Stimulated activated naive CD8-positive, alpha-beta T cell treated with anti-CD3 and anti-CD28 coated beads, Interleukin-15, amount 100 ng/mL, for 72 hours (primary cell): ENCODE data around the gene GPC1.
A peak's percentile ranks its signal among the peaks of the same experiment; 100 is the strongest.

Experiments used
- ATAC-seq: fragments of 150-1000 bp; cut with Tn5 transposase; 2 replicates; pipeline ENCODE4 v1.10.0; 2021; ENCODE audit warnings: mild to moderate bottlenecking, moderate library complexity
- DNase-seq, 2 donors: peaks; one replicate each; pipeline ENCODE4 v3.0.0; 2021 to 2022
- H3K27ac Mint-ChIP-seq, 2 donors: one replicate each; pipeline ENCODE4 v1.8.0; 2022; ENCODE audit warnings: mild to moderate bottlenecking in 2 of 2, mixed read lengths in 2 of 2, moderate library complexity in 2 of 2
- H3K27me3 Mint-ChIP-seq: one replicate; pipeline ENCODE4 v1.8.0; 2022; ENCODE audit warnings: mixed read lengths
- H3K4me1 Mint-ChIP-seq: one replicate; pipeline ENCODE4 v1.8.0; 2022; ENCODE audit warnings: mild to moderate bottlenecking, mixed read lengths
- H3K4me3 Mint-ChIP-seq, 2 donors: one replicate each; pipeline ENCODE4 v1.8.0; 2022; ENCODE audit warnings: mild to moderate bottlenecking in 2 of 2, mixed read lengths in 2 of 2, moderate library complexity in 1 of 2
- H3K9me3 Mint-ChIP-seq, 2 donors: one replicate each; pipeline ENCODE4 v1.8.0; 2022; ENCODE audit warnings: mixed read lengths in 2 of 2

GPC1 gene

GRCh38 chr2:240450532-240451107, 15.2 kb downstream of the GPC1 start:
- H3K4me3 Mint-ChIP-seq, result no peak overlapping the region
- no peak for ATAC-seq
- no peak overlapping the region for H3K27ac Mint-ChIP-seq
- H3K9me3 Mint-ChIP-seq, result no peaks in the 10 kb centered on the region
- H3K4me1 Mint-ChIP-seq, result peaks cover 21% of the 10 kb centered on the region
- no peak for DNase-seq
- peaks cover 81% of the 10 kb centered on the region for H3K27me3 Mint-ChIP-seq

GRCh38 chr2:240451108-240451611, 15.7 kb downstream of the GPC1 start:
- no peak for DNase-seq
- H3K4me1 Mint-ChIP-seq, result peaks cover 21% of the 10 kb centered on the region
- H3K27ac Mint-ChIP-seq, result no peak overlapping the region
- ATAC-seq, result no peak
- peak overlapping the region in 1 of 2 donors; percentile 74 for H3K4me3 Mint-ChIP-seq
- H3K9me3 Mint-ChIP-seq, result no peaks in the 10 kb centered on the region
- peaks cover 85% of the 10 kb centered on the region for H3K27me3 Mint-ChIP-seq

- H3K4me3 Mint-ChIP-seq, result peak overlapping the region; percentile 29 to 74
- no peak overlapping the region for H3K27ac Mint-ChIP-seq
- H3K27me3 Mint-ChIP-seq, result peaks cover 88% of the 10 kb centered on the region
- ATAC-seq (no peak), DNase-seq (no peak)
- peaks cover 21% of the 10 kb centered on the region for H3K4me1 Mint-ChIP-seq
- H3K9me3 Mint-ChIP-seq, result no peaks in the 10 kb centered on the region
Measured at GRCh38 chr2:240451791-240452461, 16.5 kb downstream of the GPC1 start.

GRCh38 chr2:240452462-240453256, 17.2 kb downstream of the GPC1 start:
- no peak overlapping the region for H3K27ac Mint-ChIP-seq
- H3K4me3 Mint-ChIP-seq, result peak overlapping the region; percentile 29 to 74
- DNase-seq (no peak), ATAC-seq (peak; percentile 27)
- H3K27me3 Mint-ChIP-seq, result peaks cover 88% of the 10 kb centered on the region
- H3K4me1 Mint-ChIP-seq, result peaks cover 21% of the 10 kb centered on the region
- H3K9me3 Mint-ChIP-seq, result no peaks in the 10 kb centered on the region

GRCh38 chr2:240453461-240454105, 18.1 kb downstream of the GPC1 start:
- Mint-ChIP-seq H3K27me3 (peaks cover 85% of the 10 kb centered on the region), H3K4me1 (peaks cover 21% of the 10 kb centered on the region), H3K9me3 (no peaks in the 10 kb centered on the region), H3K27ac (no peak overlapping the region), H3K4me3 (peak overlapping the region; percentile 62 to 67)
- no peak for DNase-seq
- ATAC-seq, result no peak

GRCh38 chr2:240454106-240454901, 18.8 kb downstream of the GPC1 start:
- Mint-ChIP-seq H3K4me1 (peaks cover 21% of the 10 kb centered on the region), H3K27ac (peak overlapping the region in 1 of 2 donors; percentile 19), H3K9me3 (no peaks in the 10 kb centered on the region), H3K27me3 (peaks cover 78% of the 10 kb centered on the region), H3K4me3 (peak overlapping the region; percentile 62 to 67)
- DNase-seq (no peak), ATAC-seq (no peak)

- DNase-seq, result no peak
- Mint-ChIP-seq H3K4me3 (no peak overlapping the region), H3K27ac (no peak overlapping the region), H3K9me3 (no peaks in the 10 kb centered on the region), H3K27me3 (peaks cover 68% of the 10 kb centered on the region), H3K4me1 (peaks cover 21% of the 10 kb centered on the region)
- no peak for ATAC-seq
Measured at GRCh38 chr2:240455272-240455646, 19.8 kb downstream of the GPC1 start.

- DNase-seq, result no peak
- ATAC-seq, result no peak
- H3K27ac Mint-ChIP-seq, result no peak overlapping the region
- peaks cover 16% of the 10 kb centered on the region for H3K4me1 Mint-ChIP-seq
- H3K9me3 Mint-ChIP-seq, result no peaks in the 10 kb centered on the region
- peaks cover 62% of the 10 kb centered on the region for H3K27me3 Mint-ChIP-seq
- no peak overlapping the region for H3K4me3 Mint-ChIP-seq
Measured at GRCh38 chr2:240455647-240456446, 20.4 kb downstream of the GPC1 start.

GRCh38 chr2:240456447-240457222, 21.2 kb downstream of the GPC1 start:
- Mint-ChIP-seq H3K4me3 (no peak overlapping the region), H3K4me1 (peaks cover 14% of the 10 kb centered on the region), H3K27me3 (peaks cover 54% of the 10 kb centered on the region), H3K27ac (peak overlapping the region in 1 of 2 donors; percentile 91), H3K9me3 (no peaks in the 10 kb centered on the region)
- ATAC-seq (no peak), DNase-seq (no peak)

GRCh38 chr2:240457223-240458043, 22.0 kb downstream of the GPC1 start:
- peaks cover 14% of the 10 kb centered on the region for H3K4me1 Mint-ChIP-seq
- H3K27ac Mint-ChIP-seq, result peak overlapping the region in 1 of 2 donors; percentile 91
- H3K9me3 Mint-ChIP-seq, result no peaks in the 10 kb centered on the region
- ATAC-seq (no peak), DNase-seq (no peak)
- peaks cover 46% of the 10 kb centered on the region for H3K27me3 Mint-ChIP-seq
- H3K4me3 Mint-ChIP-seq, result no peak overlapping the region

- no peak for ATAC-seq
- Mint-ChIP-seq H3K4me1 (peaks cover 14% of the 10 kb centered on the region), H3K27ac (no peak overlapping the region), H3K4me3 (no peak overlapping the region), H3K27me3 (peaks cover 45% of the 10 kb centered on the region), H3K9me3 (no peaks in the 10 kb centered on the region)
- no peak for DNase-seq
Measured at GRCh38 chr2:240458044-240458899, 22.8 kb downstream of the GPC1 start.

GRCh38 chr2:240458900-240459391, 23.5 kb downstream of the GPC1 start:
- Mint-ChIP-seq H3K27ac (no peak overlapping the region), H3K4me1 (peaks cover 12% of the 10 kb centered on the region), H3K27me3 (peaks cover 42% of the 10 kb centered on the region), H3K4me3 (no peak overlapping the region), H3K9me3 (no peaks in the 10 kb centered on the region)
- ATAC-seq (no peak), DNase-seq (no peak)
